Peyer's patch (tissue), 4 donors: Measurements from ENCODE around the gene NUP62. TPM values are rescaled to one million over a fixed set of nuclear protein-coding genes. Genes with fewer than 3 reads are reported as not detected.
A peak's percentile ranks its signal among the peaks of the same experiment; 100 is the strongest.

ENCODE experiments used
- DNase-seq, 3 donors: peaks; one replicate each; pipeline ENCODE4 v3.0.0-alpha.2; 2017 to 2019
- H3K27ac ChIP-seq, 4 donors: fragments of 200-600 bp; sonication (generic); one replicate each; pipeline ENCODE4 v1.5.1; 2016 to 2019
- H3K27me3 ChIP-seq, 2 donors: fragments of 200-600 bp; sonication (generic); one replicate each; pipeline ENCODE4 v1.5.1; 2019
- H3K36me3 ChIP-seq, 3 donors: fragments of 200-600 bp; sonication (generic); one replicate each; pipeline ENCODE4 v1.5.1; 2016 to 2019
- H3K4me1 ChIP-seq, 4 donors: fragments of 200-600 bp; sonication (generic); one replicate each; pipeline ENCODE4 v1.5.1; 2016 to 2019
- H3K4me3 ChIP-seq, 4 donors: fragments of 200-600 bp; sonication (generic); 1 replicate in 3 of 4; 2 replicates in 1 of 4; pipeline ENCODE4 v1.5.1; 2016 to 2019; ENCODE audit warnings: mild to moderate bottlenecking in 1 of 4
- H3K9me3 ChIP-seq, 4 donors: fragments of 200-600 bp; sonication (generic); one replicate each; pipeline ENCODE4 v1.5.1; 2016 to 2019; ENCODE audit warnings: mild to moderate bottlenecking in 1 of 4
- POLR2A ChIP-seq, 2 donors: fragments of 450-650 bp; IDR thresholded peaks; one replicate each; pipeline ENCODE4 v1.5.1; 2017; ENCODE audit warnings: antibody characterized with exemption in 2 of 2, mild to moderate bottlenecking in 2 of 2, moderate library complexity in 2 of 2
- total RNA-seq, 4 donors: library from RNA; depleted of rRNA; stranded (reverse); fragments of >200 nt; gene quantifications; one replicate each; pipeline ENCODE4 v1.1.0, GENCODE V29; 2016
- TF ChIP-seq, protein P1 (sequence below), 6 experiments: fragments of 450-650 bp in 4 of 6; fragments of 200-600 bp in 2 of 6; sonication (generic) in 1 of 6; IDR thresholded peaks; one replicate each; pipeline ENCODE4 v1.5.1; 2017 to 2019; ENCODE audit warnings: antibody characterized with exemption in 6 of 6, mild to moderate bottlenecking in 3 of 6, moderate library complexity in 1 of 6

NUP62 gene
- total RNA-seq, 4 donors from 2014 or later, result 40.0 to 54.5 (median 46.0) TPM

DNA sequence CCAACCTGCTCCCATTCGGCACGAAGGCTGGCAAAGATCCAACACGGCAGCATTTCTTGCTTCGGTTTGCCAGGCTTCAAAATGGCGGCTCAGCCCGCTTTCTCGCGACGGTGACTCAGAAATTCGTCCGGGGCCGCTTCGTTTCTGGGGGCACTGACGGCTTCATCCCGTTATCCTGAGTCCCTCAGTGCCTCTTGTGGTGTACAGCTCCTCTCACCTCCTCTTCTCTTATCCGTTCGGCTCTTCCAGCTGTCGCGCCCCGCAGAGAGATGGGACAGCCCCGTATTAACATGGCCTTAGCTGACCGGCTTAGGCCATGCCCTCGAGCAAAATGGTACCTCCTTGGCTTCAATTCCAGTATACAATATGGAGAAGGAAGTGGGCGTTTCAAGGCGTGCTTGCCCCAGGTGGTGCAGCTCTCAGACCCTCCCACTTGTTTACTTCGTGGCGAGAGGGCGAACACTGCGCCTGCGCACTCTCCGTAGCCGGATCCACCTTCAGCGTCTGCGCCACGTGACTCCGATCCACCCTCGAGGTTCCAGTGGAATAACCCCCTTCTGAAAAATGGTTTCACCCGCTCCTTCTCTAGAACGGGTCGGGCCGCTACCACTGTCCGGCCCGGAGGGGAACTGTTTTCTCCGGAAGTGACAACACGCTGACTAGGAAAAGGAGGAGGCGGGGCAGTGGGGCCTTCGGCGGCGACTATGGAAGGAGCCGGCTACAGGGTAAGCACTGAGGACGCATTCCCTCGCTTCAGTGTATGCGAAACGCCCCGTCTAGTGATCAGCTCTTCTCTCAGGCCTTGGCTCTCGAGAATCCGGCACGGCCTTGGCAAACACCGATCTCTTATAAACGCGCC is 52.1 kb downstream of the NUP62 start, which contains the start of the genes AKT1S1 and TBC1D17:
TSS of gene AKT1S1 (minus strand) at position 336 of the 859 bp plus-strand sequence. CDS start 4,060 bp downstream, outside the sequence.
TSS of gene TBC1D17 (plus strand) at position 683 of the 859 bp plus-strand sequence. CDS start at position 705, 22 bp downstream.
- Histone ChIP-seq H3K4me1 (peaks cover 0 to 27% (median 4%) of the 10 kb centered on the region in 4 donors), H3K4me3 (peak within 1 kb of the TSS; percentile 59 to 92 (median 76)), H3K27me3 (no peaks in the 10 kb centered on the region), H3K9me3 (no peaks in the 10 kb centered on the region), H3K36me3 (peaks cover 0 to 45% (median 0%) of the 10 kb centered on the region in 3 donors), H3K27ac (peak within 1 kb of the TSS; percentile 92 to 98 (median 94))
- TF ChIP-seq POLR2A (IDR thresholded peaks at IDR 0.05), result peak; percentile 83 to 87
- TF ChIP-seq, protein P1, sequence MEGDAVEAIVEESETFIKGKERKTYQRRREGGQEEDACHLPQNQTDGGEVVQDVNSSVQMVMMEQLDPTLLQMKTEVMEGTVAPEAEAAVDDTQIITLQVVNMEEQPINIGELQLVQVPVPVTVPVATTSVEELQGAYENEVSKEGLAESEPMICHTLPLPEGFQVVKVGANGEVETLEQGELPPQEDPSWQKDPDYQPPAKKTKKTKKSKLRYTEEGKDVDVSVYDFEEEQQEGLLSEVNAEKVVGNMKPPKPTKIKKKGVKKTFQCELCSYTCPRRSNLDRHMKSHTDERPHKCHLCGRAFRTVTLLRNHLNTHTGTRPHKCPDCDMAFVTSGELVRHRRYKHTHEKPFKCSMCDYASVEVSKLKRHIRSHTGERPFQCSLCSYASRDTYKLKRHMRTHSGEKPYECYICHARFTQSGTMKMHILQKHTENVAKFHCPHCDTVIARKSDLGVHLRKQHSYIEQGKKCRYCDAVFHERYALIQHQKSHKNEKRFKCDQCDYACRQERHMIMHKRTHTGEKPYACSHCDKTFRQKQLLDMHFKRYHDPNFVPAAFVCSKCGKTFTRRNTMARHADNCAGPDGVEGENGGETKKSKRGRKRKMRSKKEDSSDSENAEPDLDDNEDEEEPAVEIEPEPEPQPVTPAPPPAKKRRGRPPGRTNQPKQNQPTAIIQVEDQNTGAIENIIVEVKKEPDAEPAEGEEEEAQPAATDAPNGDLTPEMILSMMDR (IDR thresholded peaks at IDR 0.05), result no peak
- DNase-seq, result peak; percentile 98 to 100 (median 99)

DNA sequence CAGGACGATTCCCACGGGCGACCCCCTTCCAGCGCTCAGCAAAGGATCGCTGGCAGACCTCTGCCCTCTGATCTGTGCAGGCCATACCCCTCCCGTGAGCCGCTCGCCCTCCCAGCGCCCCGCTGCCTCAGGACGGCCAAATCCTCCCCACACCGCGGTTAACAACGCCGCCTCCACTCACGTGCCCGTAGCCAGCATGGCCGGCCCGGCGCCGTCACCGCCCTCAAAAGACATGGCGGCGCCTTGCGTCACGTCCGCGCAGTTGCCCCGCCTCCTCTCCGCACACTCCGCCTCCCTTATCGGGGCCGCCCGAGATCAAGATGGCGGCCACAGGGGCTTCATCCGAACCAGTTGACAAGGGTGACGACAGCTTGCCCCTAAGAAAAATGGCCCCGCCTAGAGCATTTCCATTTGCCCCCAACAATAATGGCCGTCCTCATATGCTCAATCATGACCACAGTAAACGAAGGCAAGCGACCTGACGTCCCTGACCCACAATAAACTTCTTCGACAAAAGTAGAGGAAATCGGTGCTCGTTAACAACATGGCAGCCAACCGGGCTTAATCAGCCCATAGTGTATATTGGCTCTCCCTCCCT is 52.8 kb downstream of the NUP62 start:
- DNase-seq, result peak; percentile 98 to 99 (median 98)
- TF ChIP-seq, protein P1 (IDR thresholded peaks at IDR 0.05), result no peak
- TF ChIP-seq POLR2A (IDR thresholded peaks at IDR 0.05), result peak; percentile 10 to 20
- Histone ChIP-seq H3K27me3 (no peaks in the 10 kb centered on the region), H3K4me1 (peaks cover 0 to 27% (median 4%) of the 10 kb centered on the region in 4 donors), H3K27ac (peak overlapping the region; percentile 92 to 98 (median 94)), H3K36me3 (peaks cover 0 to 38% (median 0%) of the 10 kb centered on the region in 3 donors), H3K9me3 (no peaks in the 10 kb centered on the region), H3K4me3 (peak overlapping the region; percentile 59 to 92 (median 69))

DNA sequence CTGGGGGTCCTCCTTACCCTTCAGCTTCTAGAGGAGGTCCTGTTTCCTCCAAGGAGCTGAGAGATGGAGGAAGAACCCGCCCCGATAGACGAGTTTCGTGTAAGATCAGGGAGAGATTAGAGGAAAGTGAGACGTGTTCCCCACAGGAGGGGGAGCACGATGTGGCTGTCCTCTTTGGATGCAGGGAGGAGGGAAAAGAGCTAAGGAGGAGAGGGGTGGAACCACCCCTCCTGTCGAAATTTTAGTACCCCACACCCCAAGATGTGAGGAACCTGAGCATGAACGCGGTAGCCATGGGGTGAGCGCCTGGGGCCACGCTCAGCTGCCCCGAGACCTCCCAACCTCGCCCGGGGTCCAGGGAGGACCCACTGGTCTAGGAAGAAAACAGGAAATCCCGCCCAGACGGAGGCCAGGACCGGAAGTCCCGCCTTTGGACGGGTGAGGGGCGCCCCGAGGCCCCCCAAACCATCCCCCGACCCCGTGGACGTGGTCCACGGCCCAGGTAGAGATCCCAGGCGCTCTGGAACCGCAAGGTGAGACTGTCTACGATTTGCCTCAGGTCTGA is 53.4 kb downstream of the NUP62 start:
- peak overlapping the region; percentile 59 to 92 (median 69) for H3K4me3 ChIP-seq
- H3K9me3 ChIP-seq, result no peaks in the 10 kb centered on the region
- no peaks in the 10 kb centered on the region for H3K27me3 ChIP-seq
- H3K4me1 ChIP-seq, result peaks cover 0 to 27% (median 4%) of the 10 kb centered on the region in 4 donors
- H3K36me3 ChIP-seq, result peaks cover 0 to 38% (median 0%) of the 10 kb centered on the region in 3 donors
- DNase-seq, result peak; percentile 51 to 82 (median 68)
- peak overlapping the region; percentile 92 to 98 (median 94) for H3K27ac ChIP-seq
- TF ChIP-seq, protein P1 (IDR thresholded peaks at IDR 0.05), result no peak
- no peak for TF ChIP-seq POLR2A (IDR thresholded peaks at IDR 0.05)

DNA sequence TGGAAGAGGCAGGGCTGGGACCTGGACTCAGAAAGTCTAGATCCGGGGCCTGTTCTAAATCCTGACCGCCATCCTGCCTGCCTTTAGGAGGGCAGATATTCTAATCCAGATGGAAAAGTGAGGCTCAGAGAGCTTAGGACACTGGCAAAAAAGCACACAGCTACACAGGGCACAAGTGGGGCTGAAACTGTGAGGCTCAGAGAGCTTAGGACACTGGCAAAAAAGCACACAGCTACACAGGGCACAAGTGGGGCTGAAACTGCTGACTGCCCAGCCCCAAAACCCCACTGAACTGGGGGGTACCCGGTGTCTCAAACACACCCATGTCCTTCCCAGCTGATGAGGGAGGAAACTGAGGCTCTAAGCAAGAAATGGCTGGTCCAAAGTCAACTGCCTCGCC is 54.1 kb downstream of the NUP62 start:
- Histone ChIP-seq H3K27ac (peak overlapping the region in 1 of 4 donors; percentile 98), H3K9me3 (no peaks in the 10 kb centered on the region), H3K4me3 (peak overlapping the region in 2 of 4 donors; percentile 63 to 75), H3K27me3 (no peaks in the 10 kb centered on the region), H3K4me1 (peaks cover 4 to 35% (median 7%) of the 10 kb centered on the region in 4 donors), H3K36me3 (peaks cover 0 to 30% (median 0%) of the 10 kb centered on the region in 3 donors)
- DNase-seq, result no peak
- TF ChIP-seq, protein P1 (IDR thresholded peaks at IDR 0.05), result no peak
- no peak for TF ChIP-seq POLR2A (IDR thresholded peaks at IDR 0.05)

DNA sequence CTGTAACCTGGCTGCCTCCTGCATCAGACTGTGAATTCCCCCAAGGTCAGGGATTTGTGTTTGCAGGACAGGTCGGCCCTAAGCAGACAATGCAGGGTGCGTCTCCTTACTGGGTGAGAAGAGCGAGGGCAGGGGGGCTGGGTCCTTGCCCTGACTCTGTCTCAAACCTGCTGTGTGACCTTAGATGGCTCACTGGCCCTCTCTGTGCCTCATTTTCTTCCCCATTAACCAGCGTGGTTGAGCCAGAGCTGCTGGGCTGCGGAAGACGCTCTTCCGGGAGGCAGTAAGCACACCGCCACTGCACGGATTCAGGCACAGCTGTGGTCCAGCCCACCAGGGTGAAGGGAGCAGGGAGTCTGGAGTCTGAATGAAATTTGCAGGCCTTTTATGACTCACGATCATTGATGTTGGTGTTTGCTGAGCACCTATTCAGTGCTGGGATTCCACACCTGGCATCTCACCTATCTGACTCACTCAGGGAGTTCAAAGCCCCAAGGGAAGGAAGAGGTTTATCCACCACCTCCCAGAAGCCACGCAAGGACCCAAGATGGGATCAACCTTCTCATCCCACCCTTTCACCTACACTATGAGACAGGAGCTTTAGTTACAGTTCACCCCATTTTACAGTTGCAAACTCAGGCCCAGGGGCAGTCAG is 54.7 kb downstream of the NUP62 start:
- H3K27ac ChIP-seq, result no peak overlapping the region
- no peak overlapping the region for H3K4me3 ChIP-seq
- H3K4me1 ChIP-seq, result peaks cover 6 to 38% (median 10%) of the 10 kb centered on the region in 4 donors
- peaks cover 0 to 25% (median 0%) of the 10 kb centered on the region in 3 donors for H3K36me3 ChIP-seq
- no peak for DNase-seq
- no peaks in the 10 kb centered on the region for H3K27me3 ChIP-seq
- no peak for TF ChIP-seq POLR2A (IDR thresholded peaks at IDR 0.05)
- TF ChIP-seq, protein P1 (IDR thresholded peaks at IDR 0.05), result no peak
- no peaks in the 10 kb centered on the region for H3K9me3 ChIP-seq
